SH-SY5Y (cell line): ENCODE measurements around the gene CHFR.

Experiments
- GATA2 ChIP-seq: IDR thresholded peaks from 2 replicates; pipeline ENCODE4 v1.6.1; 2011; ENCODE audit warnings: mild to moderate bottlenecking, low read depth, low read length
- GATA3 ChIP-seq: IDR thresholded peaks from 2 replicates; pipeline ENCODE4 v1.6.1; 2011; ENCODE audit warnings: low read depth, mild to moderate bottlenecking, low read length, moderate library complexity

DNA sequence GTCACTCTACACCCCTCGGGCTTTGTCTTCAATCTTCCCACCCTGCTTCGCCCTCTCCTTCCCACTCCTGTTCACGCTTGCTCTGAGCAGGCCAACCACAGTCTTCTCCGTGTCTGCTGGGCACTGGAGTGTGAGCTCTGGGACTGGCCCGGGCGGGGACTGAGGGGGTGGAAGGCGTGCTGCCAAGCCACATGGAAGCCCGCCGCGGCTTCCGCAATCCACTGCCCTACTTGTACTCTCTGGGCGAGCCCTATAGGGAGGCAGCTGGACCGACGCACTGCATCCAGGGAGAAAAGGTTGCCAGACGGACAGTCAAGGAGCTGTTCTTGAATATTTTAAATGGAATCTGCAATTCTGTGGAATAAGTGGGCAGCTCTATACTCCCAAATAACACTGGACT, 83.5 kb downstream of the CHFR start:
- no peak for TF ChIP-seq GATA2
- no peak for TF ChIP-seq GATA3
